Measurements from ENCODE around the gene MAD2L2.

DNA sequence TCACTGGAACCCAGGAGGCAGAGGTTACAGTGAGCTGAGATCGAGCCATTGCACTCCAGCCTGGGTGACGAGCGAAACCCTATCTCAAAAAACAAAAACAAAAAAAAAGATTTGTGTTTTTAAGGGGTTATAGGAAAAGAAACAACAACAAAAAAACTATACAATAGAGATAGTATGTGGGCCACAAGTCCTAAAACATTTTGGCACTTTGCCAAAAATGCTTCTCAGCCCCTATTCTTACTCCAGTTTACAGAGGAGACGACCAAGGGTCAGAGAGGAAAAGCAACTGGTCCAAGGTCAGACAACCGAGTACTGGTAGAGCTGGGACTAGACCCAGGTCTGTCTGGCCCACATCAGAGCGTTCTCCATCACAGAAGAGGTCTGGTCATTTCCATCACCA lies 23.3 kb downstream of the MAD2L2 start:
- TF ChIP-seq, protein P1, sequence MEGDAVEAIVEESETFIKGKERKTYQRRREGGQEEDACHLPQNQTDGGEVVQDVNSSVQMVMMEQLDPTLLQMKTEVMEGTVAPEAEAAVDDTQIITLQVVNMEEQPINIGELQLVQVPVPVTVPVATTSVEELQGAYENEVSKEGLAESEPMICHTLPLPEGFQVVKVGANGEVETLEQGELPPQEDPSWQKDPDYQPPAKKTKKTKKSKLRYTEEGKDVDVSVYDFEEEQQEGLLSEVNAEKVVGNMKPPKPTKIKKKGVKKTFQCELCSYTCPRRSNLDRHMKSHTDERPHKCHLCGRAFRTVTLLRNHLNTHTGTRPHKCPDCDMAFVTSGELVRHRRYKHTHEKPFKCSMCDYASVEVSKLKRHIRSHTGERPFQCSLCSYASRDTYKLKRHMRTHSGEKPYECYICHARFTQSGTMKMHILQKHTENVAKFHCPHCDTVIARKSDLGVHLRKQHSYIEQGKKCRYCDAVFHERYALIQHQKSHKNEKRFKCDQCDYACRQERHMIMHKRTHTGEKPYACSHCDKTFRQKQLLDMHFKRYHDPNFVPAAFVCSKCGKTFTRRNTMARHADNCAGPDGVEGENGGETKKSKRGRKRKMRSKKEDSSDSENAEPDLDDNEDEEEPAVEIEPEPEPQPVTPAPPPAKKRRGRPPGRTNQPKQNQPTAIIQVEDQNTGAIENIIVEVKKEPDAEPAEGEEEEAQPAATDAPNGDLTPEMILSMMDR (IDR thresholded peaks at IDR 0.05; ENCODE audit: low read length), result no peak
- TF ChIP-seq EZH2 (IDR thresholded peaks at IDR 0.05; ENCODE audit: borderline replicate concordance, low read length), result no peak

Measured in OCI-LY1 (cell line).